HG02852 (cell line): Measurements from ENCODE around the gene PITHD1.
"Not testable (repeated sequence)": the region's sequence is repeated elsewhere in the genome, so short reads cannot be mapped to it uniquely, and the experiment has no call there.

Experiments used
- ATAC-seq: cut with Tn5 transposase; IDR thresholded peaks from one replicate; pipeline ENCODE4 v1.9.1; 2021; ENCODE audit warnings: mild to moderate bottlenecking, moderate library complexity; ENCODE audit not compliant: unreplicated experiment

Gene PITHD1

GRCh38 chr1:23777979-23778814, at the start of gene PITHD1:
PITHD1 (plus strand) TSS chr1:23778418; CDS start chr1:23778516, 98 bp downstream.
- ATAC-seq = peak; percentile 70

- ATAC-seq = no peak
Observed at GRCh38 chr1:23732363-23733224, 45.6 kb upstream of the PITHD1 start.

DNA sequence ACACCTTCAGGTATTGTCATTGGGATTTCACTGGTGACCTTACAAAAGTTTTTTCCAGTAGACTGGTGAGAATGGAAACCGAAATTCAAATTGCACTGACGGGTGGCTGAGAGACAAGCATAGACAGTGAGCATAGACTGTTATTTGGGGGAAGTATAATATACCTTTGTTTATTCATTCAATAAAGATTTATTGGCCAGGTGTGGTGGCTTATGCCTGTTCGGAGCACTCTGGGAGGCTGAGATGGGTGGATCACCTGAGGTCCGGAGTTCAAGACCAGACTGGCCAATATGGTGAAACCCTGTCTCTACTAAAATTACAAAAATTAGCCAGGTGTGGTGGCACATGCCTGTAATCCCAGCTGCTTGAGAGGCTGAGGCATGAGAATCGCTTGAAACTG, 44.9 kb upstream of the PITHD1 start:
- not testable (repeated sequence) for ATAC-seq

DNA sequence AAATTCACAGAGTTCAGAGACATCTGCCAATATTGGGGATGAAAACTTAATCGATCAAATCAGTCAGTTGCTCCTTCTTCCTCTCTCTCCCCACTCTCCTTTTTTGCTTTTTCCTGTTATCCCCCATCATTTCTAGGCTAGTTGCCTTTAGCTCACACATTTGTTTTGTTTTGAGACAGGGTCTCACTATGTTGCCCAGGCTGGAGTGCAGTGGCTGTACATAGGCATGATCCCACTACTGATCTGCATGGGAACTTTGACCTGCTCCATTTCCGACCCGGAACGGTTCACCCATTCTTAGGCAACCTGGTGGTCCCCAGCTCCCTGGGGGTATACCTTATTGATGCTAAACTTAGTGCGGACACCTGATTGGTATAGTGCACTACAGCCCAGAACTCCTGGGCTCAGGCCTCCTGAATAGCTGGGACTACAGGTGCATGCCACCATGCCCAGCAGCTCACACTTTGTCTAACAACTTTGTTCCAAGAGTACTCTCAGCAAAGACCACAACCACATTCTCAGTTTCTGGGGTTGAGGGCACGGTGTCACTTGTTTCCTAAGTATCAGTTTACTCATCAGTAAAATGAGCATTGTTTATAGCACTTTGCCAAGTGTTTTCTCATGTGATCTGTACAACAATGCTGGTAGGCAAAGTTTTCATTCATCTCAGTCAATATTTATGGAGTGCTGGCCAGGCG, 41.6 kb upstream of the PITHD1 start:
- no peak for ATAC-seq

DNA sequence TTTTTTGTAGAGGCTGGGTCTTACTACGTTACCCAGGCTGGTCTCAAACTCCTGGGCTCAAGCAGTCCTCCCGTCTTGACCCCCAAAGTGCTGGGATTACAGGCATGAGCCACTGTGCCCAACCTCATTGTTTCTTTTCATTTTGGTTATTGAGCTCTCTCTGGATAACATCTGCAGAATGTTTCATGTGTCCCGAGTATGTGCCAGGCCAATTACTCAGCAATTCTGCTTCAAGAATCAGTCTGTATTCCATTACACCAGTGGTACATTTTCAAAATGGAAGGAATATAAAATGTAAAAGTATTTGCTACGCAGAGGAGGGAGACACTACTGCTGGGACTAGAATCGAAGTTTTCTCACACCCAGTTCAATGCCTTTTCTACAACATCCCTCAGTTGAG, 36.6 kb upstream of the PITHD1 start:
- no peak for ATAC-seq

GRCh38 chr1:23742670-23743286, 35.4 kb upstream of the PITHD1 start:
- peak; percentile 17 for ATAC-seq

DNA sequence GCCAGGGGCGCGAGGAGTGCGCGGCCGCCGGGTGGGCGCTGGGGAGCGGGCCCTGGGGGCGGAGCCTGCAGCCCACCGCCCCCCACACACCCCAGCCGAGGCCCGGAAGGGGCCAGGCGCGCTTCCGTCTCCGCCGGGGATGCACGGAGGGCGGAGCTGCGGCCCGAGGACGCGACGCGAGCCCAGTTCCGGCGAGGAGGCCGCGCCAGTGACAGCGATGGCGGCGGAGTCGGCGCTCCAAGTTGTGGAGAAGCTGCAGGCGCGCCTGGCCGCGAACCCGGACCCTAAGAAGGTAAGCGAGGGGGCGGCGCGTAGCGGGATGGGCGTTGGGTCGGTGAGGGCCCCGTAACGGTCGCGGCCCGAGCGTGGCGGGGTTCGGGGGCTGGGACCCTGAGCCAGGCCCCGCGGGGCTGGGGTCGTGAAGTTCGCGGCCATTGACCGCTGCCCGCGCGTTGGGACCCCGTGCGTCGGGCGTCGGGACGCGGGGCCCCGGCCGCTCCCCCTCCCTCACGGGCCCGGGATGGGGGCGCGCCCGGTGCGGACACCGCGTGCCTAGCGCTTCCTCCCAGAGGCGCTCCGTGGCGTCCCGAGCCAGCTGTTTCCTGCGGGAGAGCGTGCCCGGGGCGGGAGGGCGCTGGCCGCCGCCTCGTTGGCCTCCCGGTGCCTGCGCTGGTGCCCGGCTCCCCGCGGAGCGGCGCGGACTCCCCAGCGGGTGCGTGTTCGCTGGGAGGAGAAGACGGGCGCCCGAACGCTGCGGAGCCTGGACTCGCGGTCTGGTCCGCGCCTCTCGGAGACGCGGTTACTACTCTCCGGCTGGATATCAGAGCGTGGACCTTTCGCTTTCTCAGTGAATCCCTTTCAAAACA, 34.7 kb upstream of the PITHD1 start, which contains the start of gene ELOA:
TSS of gene ELOA (plus strand) at position 185 of the 866 bp plus-strand sequence. CDS start at position 218, 33 bp downstream.
- ATAC-seq = peak; percentile 80

DNA sequence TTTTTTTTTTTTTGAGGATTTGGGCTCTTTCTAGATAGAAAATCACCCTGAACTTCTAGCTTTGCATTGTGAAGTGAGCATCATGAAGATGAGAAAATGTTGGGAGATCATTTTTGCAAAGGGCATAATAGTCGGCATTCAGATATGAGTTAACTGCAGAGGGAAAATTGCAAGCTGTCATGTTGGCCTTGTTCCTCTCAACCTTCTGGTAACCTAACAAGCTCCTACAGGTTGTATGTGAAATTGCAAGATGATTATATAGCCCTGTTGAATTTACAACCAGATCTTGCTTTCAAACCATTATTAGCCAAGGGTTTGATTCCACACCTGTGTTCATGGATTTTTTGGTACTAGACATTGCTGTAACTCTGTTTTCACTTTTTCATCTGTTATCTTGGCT, 32.7 kb upstream of the PITHD1 start:
- no peak for ATAC-seq

DNA sequence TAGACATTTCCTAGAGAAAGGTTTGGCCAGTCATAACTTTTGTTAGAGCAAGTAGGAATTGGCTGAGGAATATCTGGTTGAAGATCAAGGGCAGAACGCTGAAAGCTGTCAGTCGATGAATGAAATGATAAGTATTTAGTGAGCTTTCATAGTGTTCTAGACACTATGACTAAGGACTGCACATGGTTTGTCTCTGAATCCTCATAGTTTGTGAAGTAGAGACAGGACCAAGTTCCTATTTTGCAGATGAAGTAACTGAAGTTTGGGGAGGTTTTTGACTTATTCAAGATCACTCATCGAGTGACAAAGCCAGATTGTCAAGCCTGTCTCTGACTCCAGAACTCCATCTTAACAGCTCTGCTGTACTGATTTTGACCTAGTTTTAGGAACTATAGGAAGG, 30.2 kb upstream of the PITHD1 start:
- ATAC-seq = no peak

- ATAC-seq = no peak
Observed at GRCh38 chr1:23751050-23751814, 27.0 kb upstream of the PITHD1 start.

- ATAC-seq = no peak
Observed at GRCh38 chr1:23751815-23752200, 26.4 kb upstream of the PITHD1 start.

- no peak for ATAC-seq
Observed at GRCh38 chr1:23752909-23753308, 25.3 kb upstream of the PITHD1 start.

DNA sequence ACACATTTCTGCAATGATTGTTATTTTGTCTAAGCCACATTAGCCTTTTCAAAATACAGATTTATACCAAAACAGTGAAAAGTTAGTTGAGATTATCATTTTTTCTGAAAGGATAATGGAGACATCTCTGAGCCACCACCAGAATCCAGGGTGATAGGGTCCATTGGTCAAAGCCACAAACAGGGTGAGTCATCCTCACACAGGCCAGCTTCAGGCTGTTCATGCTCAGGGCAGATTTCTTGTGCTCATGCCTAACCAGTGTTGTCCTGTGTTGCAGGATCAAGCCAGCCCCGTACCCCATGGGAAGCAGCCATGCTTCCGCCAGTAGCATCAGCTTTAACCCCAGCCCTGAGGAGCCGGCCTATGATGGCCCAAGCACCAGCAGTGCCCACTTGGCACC, 21.5 kb upstream of the PITHD1 start:
- ATAC-seq = no peak

DNA sequence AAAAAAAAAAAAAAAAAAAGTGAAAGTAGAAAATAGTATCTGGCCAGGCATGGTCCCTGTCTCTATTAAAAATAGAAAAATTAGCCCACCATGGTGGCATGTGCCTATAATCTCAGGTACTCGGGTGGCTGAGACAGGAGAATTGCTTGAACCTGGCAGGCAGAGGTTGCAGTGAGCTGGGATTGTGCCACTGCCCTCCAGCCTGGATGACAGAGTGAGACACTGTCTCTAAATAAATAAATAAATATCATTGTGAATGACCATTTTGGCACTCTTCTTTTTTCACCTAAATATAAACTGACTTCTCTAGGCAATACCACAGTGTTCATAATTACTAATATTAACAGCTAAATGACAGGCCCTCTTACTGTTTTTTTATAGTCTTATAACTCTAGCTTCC, 20.4 kb upstream of the PITHD1 start:
- ATAC-seq = no peak

GRCh38 chr1:23759277-23759676, 18.9 kb upstream of the PITHD1 start:
- no peak for ATAC-seq

DNA sequence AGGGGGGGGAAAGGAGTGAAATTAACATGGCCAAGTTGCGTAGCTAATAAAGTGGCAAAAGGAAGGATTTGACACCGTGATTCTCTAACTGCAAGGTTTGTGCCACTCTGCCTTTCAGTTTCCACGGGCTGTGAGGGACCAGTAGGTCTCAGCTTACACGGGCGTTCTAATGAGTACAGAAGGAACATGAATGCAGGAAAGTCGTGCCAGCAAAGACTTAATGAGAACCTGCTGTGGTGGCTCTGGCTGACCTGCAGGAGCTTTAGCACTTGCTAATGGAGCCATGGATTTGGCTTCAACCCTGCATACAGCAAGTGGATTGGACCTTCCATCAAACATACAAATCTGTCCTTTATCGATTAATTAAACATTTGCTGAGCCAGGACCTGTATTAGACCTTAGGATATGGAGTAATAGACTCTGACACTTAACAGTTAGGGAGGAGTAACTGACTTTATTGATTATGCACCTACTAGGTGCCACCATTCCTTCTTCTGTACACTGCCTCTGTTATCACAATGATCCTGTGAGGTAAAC, 15.1 kb upstream of the PITHD1 start:
- ATAC-seq = no peak

DNA sequence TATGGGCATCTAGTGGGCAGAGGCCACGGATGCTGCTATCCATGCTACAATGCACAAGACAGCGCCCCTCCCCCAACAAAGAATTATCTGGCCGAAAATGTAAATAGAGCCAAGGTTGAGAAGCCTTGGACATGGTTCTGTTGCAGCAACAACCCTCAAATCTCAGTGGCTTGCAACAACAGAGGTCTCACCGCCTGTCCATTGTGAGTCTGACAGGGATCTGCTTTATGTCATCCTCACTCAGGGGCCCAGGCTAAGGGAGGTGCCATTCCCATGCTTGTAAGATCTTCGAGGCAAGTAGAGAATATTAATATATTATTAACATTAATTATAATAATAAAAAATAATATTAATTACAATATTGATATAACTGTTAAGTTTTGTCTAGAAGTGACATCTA, 9.5 kb upstream of the PITHD1 start:
- ATAC-seq = no peak

DNA sequence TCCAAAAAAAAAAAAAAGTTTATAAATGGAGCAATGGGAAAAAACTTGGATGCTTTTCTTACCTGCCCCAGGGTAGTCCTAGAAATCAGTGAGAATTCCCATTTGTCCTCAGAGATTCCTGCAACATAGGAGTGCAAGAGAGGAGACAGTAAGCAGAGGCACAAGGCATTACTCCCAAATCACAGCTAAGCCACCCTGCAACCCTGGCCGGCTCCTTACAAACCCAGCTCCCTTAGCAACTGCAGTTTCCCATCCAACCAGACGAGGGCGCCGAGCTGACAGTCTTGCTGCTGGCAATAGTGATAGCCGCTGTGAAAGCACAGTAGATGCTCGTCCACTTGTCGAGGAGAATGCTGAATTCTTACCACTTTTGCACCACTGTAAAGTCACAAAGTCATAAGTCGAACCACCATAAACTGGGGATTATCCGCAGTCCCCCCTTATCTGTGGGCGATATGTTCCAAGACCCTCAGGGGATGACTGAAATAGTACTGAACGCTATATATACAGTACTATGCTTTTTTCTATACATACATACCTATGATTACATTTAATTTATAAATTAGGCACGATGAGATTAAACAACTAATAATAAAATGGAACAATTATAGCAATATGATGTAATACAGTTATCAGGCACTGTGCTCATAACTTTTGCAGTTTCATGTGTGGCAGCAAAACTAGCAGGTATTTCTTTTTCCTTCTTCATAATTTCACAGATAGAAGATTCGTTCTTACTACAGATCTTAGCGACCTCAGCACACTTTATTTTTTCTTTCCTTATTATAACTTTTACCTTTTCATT, 6.0 kb upstream of the PITHD1 start:
- no peak for ATAC-seq
